HCT116 (cell line): ENCODE data around the gene FBXL14. TPM values are rescaled to one million over a fixed set of nuclear protein-coding genes. Genes with fewer than 3 reads are reported as not detected.

Source experiments
- ATAC-seq: fragments of 200-7000 bp; cut with Tn5 transposase; 2 replicates; pipeline ENCODE4 v1.9.1; 2020; ENCODE audit warnings: mild to moderate bottlenecking, moderate library complexity
- BruUV-seq: library from RNA; stranded (reverse); fragments of 400-500 nt; replicated peaks from 2 replicates; lab custom pipeline; 2021; lab: Mats Ljungman, UMichigan
- CTCF ChIA-PET: fragments of 300-600 bp; sonication (Branson Sonifier 250); formaldehyde crosslinking; loops from one replicate; lab custom pipeline; 2021; ENCODE audit warnings: antibody characterized with exemption; lab: Charles Lee
- POLR2A ChIA-PET: fragments of 300-600, 350-600 bp; sonication (Branson Sonifier 250); formaldehyde crosslinking; loops from one replicate; lab custom pipeline; 2021; ENCODE audit warnings: antibody characterized with exemption; lab: Charles Lee
- RAD21 ChIA-PET, 2 experiments: fragments of 300-600 bp; sonication (Branson Sonifier 250); formaldehyde crosslinking; loops; one replicate each; lab custom pipeline; 2023; ENCODE audit warnings: low total read pairs in 2 of 2; ENCODE audit not compliant: uncharacterized antibody in 2 of 2, unreplicated experiment in 2 of 2, low non-redundant PET in 1 of 2; lab: Charles Lee
- DNase-seq: peaks from one replicate; pipeline ENCODE4 v3.0.0-alpha.2; 2010; ENCODE audit warnings: low read depth, low spot score
- H2AFZ ChIP-seq: fragments of 200-600 bp; shearing (Covaris generic), sonication (generic); 2 replicates; pipeline ENCODE4 v1.6.1; 2017; ENCODE audit warnings: low read depth, mixed run types, mixed read lengths, antibody characterized with exemption, low read length; ENCODE audit not compliant: poor library complexity, severe bottlenecking
- H3K27ac ChIP-seq: 2 replicates; pipeline ENCODE4 v1.5.1; 2012; ENCODE audit warnings: low read depth, low read length
- H3K27me3 ChIP-seq: fragments of 200-600 bp; sonication (generic); 2 replicates; pipeline ENCODE4 v1.6.1; 2016; ENCODE audit warnings: mixed run types, low read length, mixed read lengths; ENCODE audit not compliant: insufficient read depth
- H3K36me3 ChIP-seq, 2 experiments: fragments of 200-500 bp in 1 of 2; fragments of 200-600 bp in 1 of 2; sonication (Bioruptor generic) in 1 of 2; sonication (generic) in 1 of 2; 2 replicates each; pipeline versions ENCODE4 v1.5.1 to v1.6.1; 2014 to 2016; ENCODE audit warnings: low read length in 2 of 2, inconsistent platforms in 1 of 2, mixed read lengths in 1 of 2, mixed run types in 1 of 2; ENCODE audit not compliant: insufficient read depth in 2 of 2, control insufficient read depth in 1 of 2
- H3K4me1 ChIP-seq, 2 experiments: fragments of 200-600 bp in 1 of 2; sonication (generic) in 1 of 2; 2 replicates each; pipeline versions ENCODE4 v1.5.1 to v1.6.1; 2012 to 2017; ENCODE audit warnings: low read length in 2 of 2, inconsistent platforms in 1 of 2, mild to moderate bottlenecking in 1 of 2, mixed read lengths in 1 of 2, mixed run types in 1 of 2, moderate library complexity in 1 of 2; ENCODE audit not compliant: insufficient read depth in 2 of 2, control insufficient read depth in 1 of 2
- H3K4me2 ChIP-seq: fragments of 200-600 bp; sonication (generic); 2 replicates; pipeline ENCODE4 v1.6.1; 2017; ENCODE audit warnings: mixed run types, low read length, mixed read lengths
- H3K4me3 ChIP-seq, 2 experiments: fragments of 200-600 bp in 1 of 2; sonication (generic) in 1 of 2; replicated peaks in 1 of 2; 2 replicates each; pipeline ENCODE4 v1.5.1; 2011 to 2016; ENCODE audit warnings: low read length in 2 of 2, control low read depth in 1 of 2, low read depth in 1 of 2, mild to moderate bottlenecking in 1 of 2, mixed read lengths in 1 of 2, mixed run types in 1 of 2
- H3K79me2 ChIP-seq: fragments of 200-600 bp; sonication (generic); 2 replicates; pipeline ENCODE4 v1.6.1; 2017; ENCODE audit warnings: mild to moderate bottlenecking, mixed run types, low read length, moderate library complexity, mixed read lengths; ENCODE audit not compliant: insufficient read depth
- H3K9ac ChIP-seq: fragments of 200-600 bp; sonication (generic); 2 replicates; pipeline ENCODE4 v1.6.1; 2016; ENCODE audit warnings: low read length, mixed read lengths
- H3K9me2 ChIP-seq: fragments of 200-600 bp; sonication (generic), shearing (Covaris generic); 2 replicates; pipeline ENCODE4 v1.6.1; 2017; ENCODE audit warnings: mixed run types, mild to moderate bottlenecking, moderate library complexity; ENCODE audit not compliant: insufficient read depth
- H3K9me3 ChIP-seq, 2 experiments: fragments of 200-500 bp in 1 of 2; fragments of 200-600 bp in 1 of 2; sonication (Bioruptor generic) in 1 of 2; sonication (generic) in 1 of 2; 2 replicates each; pipeline ENCODE4 v1.6.1; 2014 to 2017; ENCODE audit warnings: low read length in 2 of 2, mixed read lengths in 2 of 2, inconsistent platforms in 1 of 2, low read depth in 1 of 2, mild to moderate bottlenecking in 1 of 2, mixed run types in 1 of 2, moderate library complexity in 1 of 2; ENCODE audit not compliant: control insufficient read depth in 1 of 2, insufficient read depth in 1 of 2
- H4K20me1 ChIP-seq: fragments of 200-600 bp; sonication (generic), shearing (Covaris generic); 2 replicates; pipeline ENCODE4 v1.6.1; 2017; ENCODE audit warnings: mixed run types, mild to moderate bottlenecking, moderate library complexity; ENCODE audit not compliant: insufficient read depth
- CTCF ChIP-seq, 3 experiments: fragments of 200-600 bp in 1 of 3; sonication (generic) in 1 of 3; IDR thresholded peaks in 2 of 3; conservative IDR thresholded peaks in 1 of 3; 2 replicates each; pipeline ENCODE4 v1.5.1; 2012 to 2017; ENCODE audit warnings: low read depth in 2 of 3, low read length in 2 of 3, antibody characterized with exemption in 1 of 3, borderline replicate concordance in 1 of 3, control low read depth in 1 of 3, mild to moderate bottlenecking in 1 of 3, mixed read lengths in 1 of 3, mixed run types in 1 of 3, moderate library complexity in 1 of 3; ENCODE audit not compliant: insufficient read depth in 1 of 3
- EZH2phosphoT487 ChIP-seq: fragments of 200-600 bp; IDR thresholded peaks from 2 replicates; pipeline ENCODE4 v1.6.1; 2018; ENCODE audit warnings: antibody characterized with exemption, borderline replicate concordance
- JUND ChIP-seq: IDR thresholded peaks from 2 replicates; pipeline ENCODE4 v1.6.1; 2012
- RAD21 ChIP-seq: IDR thresholded peaks from 2 replicates; pipeline ENCODE4 v1.6.1; 2012; ENCODE audit warnings: low read depth, mild to moderate bottlenecking
- REST ChIP-seq: IDR thresholded peaks from 2 replicates; pipeline ENCODE4 v1.6.1; 2012; ENCODE audit warnings: low read depth
- SP1 ChIP-seq: IDR thresholded peaks from 2 replicates; pipeline ENCODE4 v1.6.1; 2012; ENCODE audit warnings: low read depth
- TCF7L2 ChIP-seq: IDR thresholded peaks from 2 replicates; pipeline ENCODE4 v1.7.0; 2011; ENCODE audit warnings: borderline replicate concordance, inconsistent platforms; ENCODE audit not compliant: insufficient read depth, insufficient read length; ENCODE audit errors: extremely low read depth
- YY1 ChIP-seq: IDR thresholded peaks from 2 replicates; pipeline ENCODE4 v1.6.1; 2011; ENCODE audit warnings: low read length, low read depth, moderate library complexity, mild to moderate bottlenecking; ENCODE audit not compliant: insufficient replicate concordance; ENCODE audit errors: extremely low read depth
- ZNF274 ChIP-seq: fragments of 200-500 bp; sonication (Bioruptor generic); IDR thresholded peaks from 2 replicates; pipeline ENCODE4 v1.6.1; 2014; ENCODE audit warnings: mild to moderate bottlenecking, low read depth, low read length, inconsistent platforms
- intact Hi-C: fragments of 100-400 bp; cut with micrococcal nuclease; formaldehyde crosslinking; loops from 2 replicates; pipeline ENCODE4 v1.10.0; 2022
- total RNA-seq: library from RNA; stranded (reverse); gene quantifications from one replicate; pipeline ENCODE4 v1.2.1, GENCODE V29; 2021; ENCODE audit not compliant: unreplicated experiment
- TF ChIP-seq, protein P1 (sequence below): IDR thresholded peaks from 2 replicates; pipeline ENCODE4 v1.6.1; 2012

FBXL14 gene
- total RNA-seq, 1 experiment from 2014 or later = 19.0 TPM

GRCh38 chr12:1634590-1635191, 40.3 kb upstream of the FBXL14 start:
- no peak overlapping the region for H3K27ac ChIP-seq
- no peaks in the 10 kb centered on the region for H3K79me2 ChIP-seq
- H3K4me3 ChIP-seq = no peak overlapping the region
- BruUV-seq = no TSS peak
- CTCF ChIA-PET = interaction anchor here (0.8 to 2.5 kb wide), 19 partner anchors 9 to 517 kb away, joined by 3 to 91 read pairs (median 5); partner anchors contain the start of gene ADIPOR2
- peak overlapping the region; percentile 2; the same call in 1 of the 2 replicates for H3K4me2 ChIP-seq
- intact Hi-C loops = loop anchor here (1.0 to 10.0 kb wide), 3 partner anchors 157 to 950 kb away; no protein-coding TSS in a partner anchor
- H4K20me1 ChIP-seq = no peaks in the 10 kb centered on the region
- no peaks in the 10 kb centered on the region for H3K9me2 ChIP-seq
- H3K27me3 ChIP-seq = no peaks in the 10 kb centered on the region
- H3K4me1 ChIP-seq = peaks cover 0 to 15% of the 10 kb centered on the region in 2 experiments; a peak in 3 of 4 replicates
- ATAC-seq = peak; percentile 81
- TF ChIP-seq EZH2phosphoT487 = no peak
- peak; percentile 85 for TF ChIP-seq RAD21
- no peak for TF ChIP-seq REST
- TF ChIP-seq SP1 = no peak
- no peak for TF ChIP-seq ZNF274
- TF ChIP-seq JUND = no peak
- TF ChIP-seq CTCF (IDR thresholded peaks at IDR 0.05 in 2 of 3, conservative IDR thresholded peaks at IDR 0.05 in 1 of 3; ENCODE audit: borderline replicate concordance in 1 of 3, insufficient read depth in 1 of 3, low read depth in 2 of 3, low read length in 2 of 3) = peak; percentile 78 to 93 (median 90)
- TF ChIP-seq, protein P1, sequence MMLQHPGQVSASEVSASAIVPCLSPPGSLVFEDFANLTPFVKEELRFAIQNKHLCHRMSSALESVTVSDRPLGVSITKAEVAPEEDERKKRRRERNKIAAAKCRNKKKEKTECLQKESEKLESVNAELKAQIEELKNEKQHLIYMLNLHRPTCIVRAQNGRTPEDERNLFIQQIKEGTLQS = no peak
- TF ChIP-seq TCF7L2 = peak; percentile 36
- TF ChIP-seq YY1 = peak; percentile 22
- POLR2A ChIA-PET = no interaction called here
- RAD21 ChIA-PET = interaction anchor here (1.1 to 1.9 kb wide), 5 partner anchors 29 to 305 kb away, joined by 4 to 14 read pairs (median 5); no protein-coding TSS in a partner anchor
- H3K9ac ChIP-seq = no peak overlapping the region
- peak; percentile 63 for DNase-seq
- peak overlapping the region; percentile 86 for H2AFZ ChIP-seq
- no peaks in the 10 kb centered on the region for H3K36me3 ChIP-seq
- no peaks in the 10 kb centered on the region for H3K9me3 ChIP-seq
